Panc1 (cell line): ENCODE measurements around the gene GOLGA6A.

Source experiments
- POLR2AphosphoS5 ChIP-seq: IDR thresholded peaks from 2 replicates; pipeline ENCODE4 v1.6.1; 2012; ENCODE audit warnings: mild to moderate bottlenecking, low read depth, low read length, moderate library complexity
- TCF7L2 ChIP-seq: IDR thresholded peaks from 2 replicates; pipeline ENCODE4 v1.6.1; 2011; ENCODE audit warnings: mild to moderate bottlenecking, low read depth, low read length, inconsistent platforms
- TF ChIP-seq, protein P1 (sequence below): fragments of 450-650 bp; IDR thresholded peaks from 2 replicates; pipeline ENCODE4 v1.5.1; 2017; ENCODE audit warnings: mild to moderate bottlenecking

DNA sequence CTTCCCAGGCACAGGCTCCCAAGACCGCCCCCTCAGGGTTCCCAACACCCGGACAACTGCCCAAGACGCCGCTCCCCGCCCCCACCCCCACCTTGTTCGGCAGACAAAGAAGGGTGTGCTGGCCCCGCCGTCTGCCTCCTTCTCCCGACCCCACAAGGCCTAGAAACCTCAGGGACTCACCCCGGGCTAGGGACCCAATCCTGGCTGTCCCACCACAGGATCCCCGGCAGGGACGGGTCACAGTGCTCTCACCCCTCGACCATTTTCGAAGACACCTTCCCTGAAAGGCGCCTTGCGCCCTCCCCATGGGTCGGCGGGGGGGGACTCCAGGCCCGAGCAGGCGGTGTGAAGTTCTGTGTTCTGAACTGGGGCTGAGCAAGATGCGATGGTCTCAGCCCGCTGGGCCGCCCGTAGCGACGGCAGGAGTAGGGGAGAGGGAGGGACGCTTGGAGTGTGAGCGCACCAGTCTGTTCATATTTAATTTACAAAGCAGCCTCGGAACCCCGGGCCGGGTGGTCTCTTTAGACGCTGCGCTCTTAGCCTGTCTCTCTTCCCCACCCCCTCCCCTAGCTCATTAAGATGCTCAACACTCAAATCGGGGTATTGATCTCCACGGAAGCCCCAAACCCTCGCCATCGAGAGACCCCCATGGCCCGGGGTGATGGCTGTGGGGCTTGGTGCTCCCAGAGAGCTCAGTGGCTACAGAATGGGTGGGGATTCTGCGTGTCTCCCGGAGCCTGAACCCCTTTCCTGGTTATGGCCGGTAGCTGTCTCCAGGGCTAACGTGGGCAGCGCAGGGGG lies 46.6 kb upstream of the GOLGA6A start:
- TF ChIP-seq, protein P1, sequence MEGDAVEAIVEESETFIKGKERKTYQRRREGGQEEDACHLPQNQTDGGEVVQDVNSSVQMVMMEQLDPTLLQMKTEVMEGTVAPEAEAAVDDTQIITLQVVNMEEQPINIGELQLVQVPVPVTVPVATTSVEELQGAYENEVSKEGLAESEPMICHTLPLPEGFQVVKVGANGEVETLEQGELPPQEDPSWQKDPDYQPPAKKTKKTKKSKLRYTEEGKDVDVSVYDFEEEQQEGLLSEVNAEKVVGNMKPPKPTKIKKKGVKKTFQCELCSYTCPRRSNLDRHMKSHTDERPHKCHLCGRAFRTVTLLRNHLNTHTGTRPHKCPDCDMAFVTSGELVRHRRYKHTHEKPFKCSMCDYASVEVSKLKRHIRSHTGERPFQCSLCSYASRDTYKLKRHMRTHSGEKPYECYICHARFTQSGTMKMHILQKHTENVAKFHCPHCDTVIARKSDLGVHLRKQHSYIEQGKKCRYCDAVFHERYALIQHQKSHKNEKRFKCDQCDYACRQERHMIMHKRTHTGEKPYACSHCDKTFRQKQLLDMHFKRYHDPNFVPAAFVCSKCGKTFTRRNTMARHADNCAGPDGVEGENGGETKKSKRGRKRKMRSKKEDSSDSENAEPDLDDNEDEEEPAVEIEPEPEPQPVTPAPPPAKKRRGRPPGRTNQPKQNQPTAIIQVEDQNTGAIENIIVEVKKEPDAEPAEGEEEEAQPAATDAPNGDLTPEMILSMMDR, result no peak
- no peak for TF ChIP-seq POLR2AphosphoS5
- no peak for TF ChIP-seq TCF7L2
